ENCODE data around the gene MRPL27.

Gene MRPL27

GRCh38 chr17:50382931-50383330, 9.9 kb upstream of the MRPL27 start:
- no peak for DNase-seq

DNA sequence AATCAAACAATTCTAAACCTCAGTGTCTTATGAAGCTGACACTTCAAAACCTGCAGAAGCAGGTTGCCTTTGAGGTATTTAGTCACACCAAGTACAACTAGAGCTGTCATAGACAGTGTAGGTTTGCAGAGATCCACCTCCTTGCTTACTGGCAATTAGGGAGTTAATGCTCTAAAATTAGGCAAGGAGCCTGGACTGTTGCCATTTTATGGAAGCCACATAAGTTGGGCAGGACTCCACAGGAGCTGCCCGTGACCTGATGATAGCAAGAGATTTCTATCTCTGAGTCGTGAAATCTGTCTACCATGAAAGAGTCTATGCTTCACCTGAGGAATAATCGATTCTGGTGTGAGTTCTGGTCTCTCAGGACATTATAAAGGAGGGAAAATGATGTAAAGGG, 8.9 kb upstream of the MRPL27 start:
- DNase-seq = no peak

- DNase-seq = no peak
These were observed 8.4 kb upstream of the MRPL27 start for GRCh38 chr17:50381260-50381815.

DNA sequence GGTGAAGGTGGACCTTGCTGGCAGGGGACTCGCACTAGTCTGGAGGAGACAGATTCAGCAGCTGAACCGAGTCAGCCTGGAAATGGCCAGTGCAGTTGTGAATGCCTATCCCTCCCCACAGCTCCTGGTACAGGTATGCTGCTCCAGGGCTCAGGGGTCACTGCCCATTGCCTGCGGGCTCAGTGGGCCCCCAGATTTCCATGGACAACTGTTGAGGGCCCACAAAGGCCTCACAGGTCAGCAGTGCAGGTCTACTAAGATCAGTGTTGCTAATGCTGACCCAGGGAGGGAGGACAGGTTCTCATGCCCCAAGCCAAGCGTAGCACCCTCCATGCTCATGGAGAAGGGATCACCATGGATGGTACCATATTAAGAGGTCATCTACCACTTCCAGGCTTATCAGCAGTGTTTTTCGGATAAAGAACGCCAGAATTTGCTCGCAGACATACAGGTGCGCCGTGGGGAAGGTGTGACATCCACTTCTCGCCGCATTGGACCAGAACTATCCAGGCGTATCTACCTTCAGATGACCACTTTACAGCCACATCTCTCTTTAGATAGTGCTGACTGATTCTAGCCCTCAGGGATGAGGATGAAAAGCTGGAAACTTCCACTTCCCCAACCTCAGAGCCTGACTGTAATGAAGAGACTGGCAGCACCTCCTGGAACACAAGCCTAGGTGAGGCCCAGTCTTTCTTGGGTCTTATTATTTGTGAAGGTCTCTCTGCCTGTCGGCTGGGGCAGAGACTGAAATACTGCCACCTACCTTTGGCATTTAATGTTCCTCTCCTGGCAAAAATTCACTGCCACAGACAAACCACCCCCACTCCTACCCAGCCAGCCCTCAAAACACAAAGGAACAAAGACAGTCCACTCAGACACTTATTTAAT, 7.6 kb upstream of the MRPL27 start:
- no peak for DNase-seq

DNA sequence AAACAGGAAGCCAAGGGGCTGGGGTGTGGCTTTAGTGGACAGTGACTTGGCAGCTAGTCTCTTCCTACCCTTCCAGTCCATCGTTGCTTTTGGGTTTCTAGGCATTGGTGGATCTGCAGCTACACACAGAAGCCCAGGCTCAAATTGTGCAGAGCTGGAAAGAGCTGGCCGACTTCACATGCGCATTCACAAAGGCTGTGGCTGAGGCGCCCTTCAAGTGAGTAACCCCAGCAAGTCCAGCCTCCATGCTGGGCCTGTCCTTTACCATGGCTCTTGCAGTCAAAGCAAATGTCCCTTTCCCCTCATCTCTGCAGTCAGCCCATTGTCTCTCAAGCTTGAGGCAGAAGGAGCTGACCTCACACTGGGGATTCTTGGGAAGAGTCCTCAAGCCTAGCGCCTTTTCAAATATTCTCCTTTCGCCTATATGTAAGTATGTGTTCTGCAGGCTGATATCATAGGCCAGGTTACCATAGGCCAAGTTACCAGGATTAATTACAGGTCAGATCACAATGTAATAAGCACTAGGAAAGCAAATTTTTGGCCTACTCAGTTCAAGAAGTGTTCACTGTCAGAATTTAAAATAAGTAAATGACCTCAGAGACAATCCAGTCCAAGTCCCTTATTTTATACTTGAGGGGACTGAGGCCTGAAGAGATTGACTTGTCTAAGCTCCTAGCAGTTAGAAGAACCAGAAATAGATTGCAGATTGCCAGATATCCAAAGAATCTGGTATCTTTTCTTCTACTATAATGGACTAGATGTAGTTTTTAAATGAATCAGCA, 6.6 kb upstream of the MRPL27 start:
- DNase-seq = no peak

GRCh38 chr17:50375858-50376538, 3.0 kb upstream of the MRPL27 start:
- DNase-seq = peak; percentile 30

DNA sequence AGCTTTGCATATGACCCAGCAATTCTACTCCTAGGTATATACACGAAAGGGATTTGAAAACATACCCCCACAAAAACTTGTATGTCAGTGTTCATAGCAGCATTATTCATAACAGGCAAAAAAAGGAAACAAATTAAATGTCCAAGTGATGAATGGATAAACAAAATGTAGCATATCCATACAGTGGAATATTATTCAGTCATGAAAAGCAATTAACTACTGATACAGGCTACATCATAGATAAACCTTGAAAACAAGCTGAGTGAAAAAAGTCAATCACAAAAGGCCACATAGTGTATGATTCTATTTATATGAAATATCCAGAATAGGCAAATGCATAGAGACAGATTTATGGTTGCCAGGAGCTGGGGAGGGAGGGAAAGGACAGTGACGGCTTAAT, 721 bp upstream of the MRPL27 start:
- DNase-seq = no peak

GRCh38 chr17:50372222-50372757, 694 bp downstream of the MRPL27 start:
- DNase-seq = no peak

DNA sequence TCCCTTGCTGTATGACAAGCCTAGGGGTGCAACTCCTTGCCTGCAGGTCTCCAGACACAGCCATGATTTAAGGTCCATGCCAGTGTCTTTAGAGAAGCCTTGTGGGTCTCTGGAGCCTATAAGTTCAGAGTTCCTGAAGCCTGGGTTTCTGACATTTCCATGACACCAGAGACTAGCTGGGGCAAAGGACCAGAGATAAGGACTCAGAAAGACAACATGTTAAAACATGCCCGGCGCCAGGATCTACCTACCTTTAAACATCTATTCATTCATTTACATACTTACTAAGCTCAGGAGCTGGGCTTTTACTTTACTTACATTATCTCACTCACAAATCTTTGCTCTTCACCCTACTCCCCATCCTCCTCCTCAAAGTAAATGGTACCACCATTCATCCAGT, 1.5 kb downstream of the MRPL27 start:
- no peak for DNase-seq

DNA sequence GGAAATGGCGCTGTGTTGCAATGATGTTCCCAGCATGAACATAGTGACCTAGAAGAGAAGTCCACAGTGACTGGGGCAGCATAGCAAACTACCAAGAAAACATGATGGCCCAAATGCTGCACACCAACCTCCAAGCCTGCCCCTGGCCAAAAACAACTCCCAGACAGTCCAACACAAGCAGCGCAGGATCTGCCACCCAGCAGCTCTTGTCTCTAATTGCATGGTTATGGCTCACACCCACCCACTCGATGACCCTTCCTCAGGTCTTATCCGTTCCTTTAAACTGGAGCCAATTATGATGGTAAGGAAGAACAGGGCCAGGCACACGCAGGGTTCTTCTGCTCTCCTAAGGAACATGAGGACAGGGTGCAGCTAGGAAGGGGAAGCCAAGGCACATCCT, 2.9 kb downstream of the MRPL27 start:
- DNase-seq = no peak

DNA sequence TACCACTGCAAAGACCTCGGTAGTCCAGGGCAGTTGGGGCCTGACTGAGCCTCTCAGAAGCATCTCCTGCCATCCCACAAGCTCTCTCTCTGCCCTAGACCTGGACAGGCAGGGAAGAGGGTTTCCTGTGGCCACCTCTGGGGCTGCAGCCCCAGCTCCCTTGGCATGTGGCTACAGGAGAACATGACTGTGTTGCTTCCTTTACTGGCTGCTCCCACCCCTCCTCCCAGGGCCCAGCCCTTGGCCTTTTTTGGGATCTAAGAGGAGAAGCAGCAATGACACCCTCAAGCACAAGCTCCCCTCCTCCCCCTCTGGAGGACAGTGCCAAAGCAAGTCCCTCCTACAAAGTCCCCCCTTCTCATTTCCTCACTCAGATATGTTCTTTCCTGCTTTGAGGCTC, 5.6 kb downstream of the MRPL27 start:
- no peak for DNase-seq

DNA sequence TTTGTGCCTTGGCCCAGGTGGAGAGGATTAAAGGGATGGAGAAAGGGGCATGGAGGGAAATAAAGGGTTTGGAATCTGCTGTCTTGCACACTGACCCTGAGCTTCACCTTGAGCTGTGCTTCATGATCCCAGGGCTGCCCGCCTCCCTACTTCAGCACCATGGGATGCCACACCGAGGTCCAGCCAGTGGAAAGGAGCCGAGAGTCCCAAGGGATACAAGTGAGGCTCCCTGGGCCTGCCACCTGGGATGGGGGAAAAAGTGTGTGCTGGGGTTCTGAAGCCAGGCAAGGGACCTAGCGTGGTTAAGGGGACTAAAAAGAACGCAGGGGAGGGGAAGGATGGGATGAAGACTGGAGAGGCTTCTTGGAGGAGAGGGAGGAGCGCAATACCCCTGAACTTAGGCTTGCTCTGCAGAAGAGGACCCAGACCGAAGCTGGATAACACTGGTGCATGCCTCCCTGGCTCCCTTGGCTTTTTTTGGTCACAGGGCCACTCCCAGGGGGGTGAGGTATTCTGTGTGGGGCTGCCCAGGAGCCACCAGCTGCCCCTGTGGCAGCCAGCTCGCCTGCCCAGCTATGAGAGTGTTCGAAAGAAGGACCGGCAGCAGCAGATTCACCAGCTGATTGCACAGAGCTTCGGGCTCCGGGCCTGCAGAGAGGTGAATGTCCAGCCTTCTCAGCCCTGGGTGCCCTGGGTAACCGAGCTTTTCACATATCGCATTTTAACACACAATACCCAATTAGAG, 7.2 kb downstream of the MRPL27 start:
- no peak for DNase-seq

DNA sequence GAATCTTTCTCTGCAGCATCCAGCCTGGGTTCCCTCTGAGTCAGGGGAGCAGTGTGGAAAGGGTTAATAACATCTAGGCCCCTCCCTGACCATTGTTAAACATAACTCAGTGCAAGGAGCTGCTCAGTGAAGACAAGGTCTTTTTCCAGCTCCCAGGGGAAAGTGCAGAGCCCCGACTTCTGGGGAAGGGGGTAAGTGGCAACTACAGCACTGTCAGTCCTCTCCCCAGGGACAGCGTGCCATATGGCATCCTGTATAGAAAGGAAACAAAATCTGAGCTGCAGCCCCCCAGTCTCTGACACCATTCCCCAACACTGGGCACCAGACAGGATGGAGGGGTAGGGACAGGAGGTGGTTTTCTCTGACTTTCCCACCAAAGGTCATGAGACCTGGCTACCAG, 7.8 kb downstream of the MRPL27 start:
- DNase-seq = no peak

DNA sequence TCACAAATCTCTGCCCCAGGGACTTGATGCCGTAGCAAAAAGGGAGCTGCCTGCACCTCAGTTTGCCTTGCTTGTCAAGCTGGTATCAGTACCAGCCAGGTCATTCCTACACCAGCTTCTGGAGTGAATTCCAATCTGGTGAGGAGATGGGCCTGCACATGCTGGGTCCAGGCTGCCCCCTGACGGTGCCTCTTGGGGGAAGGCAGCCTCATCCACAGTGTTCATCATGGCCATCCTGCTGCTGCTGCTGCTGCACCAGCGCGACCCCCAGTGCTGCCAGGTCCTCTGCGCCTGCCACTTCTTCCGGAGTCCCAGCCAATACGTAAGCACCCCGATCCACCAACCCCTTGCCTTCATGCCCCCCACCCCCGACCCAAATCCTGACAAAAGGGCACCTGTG, 8.3 kb downstream of the MRPL27 start:
- no peak for DNase-seq

GRCh38 chr17:50364061-50364458, 8.9 kb downstream of the MRPL27 start:
- no peak for DNase-seq

DNA sequence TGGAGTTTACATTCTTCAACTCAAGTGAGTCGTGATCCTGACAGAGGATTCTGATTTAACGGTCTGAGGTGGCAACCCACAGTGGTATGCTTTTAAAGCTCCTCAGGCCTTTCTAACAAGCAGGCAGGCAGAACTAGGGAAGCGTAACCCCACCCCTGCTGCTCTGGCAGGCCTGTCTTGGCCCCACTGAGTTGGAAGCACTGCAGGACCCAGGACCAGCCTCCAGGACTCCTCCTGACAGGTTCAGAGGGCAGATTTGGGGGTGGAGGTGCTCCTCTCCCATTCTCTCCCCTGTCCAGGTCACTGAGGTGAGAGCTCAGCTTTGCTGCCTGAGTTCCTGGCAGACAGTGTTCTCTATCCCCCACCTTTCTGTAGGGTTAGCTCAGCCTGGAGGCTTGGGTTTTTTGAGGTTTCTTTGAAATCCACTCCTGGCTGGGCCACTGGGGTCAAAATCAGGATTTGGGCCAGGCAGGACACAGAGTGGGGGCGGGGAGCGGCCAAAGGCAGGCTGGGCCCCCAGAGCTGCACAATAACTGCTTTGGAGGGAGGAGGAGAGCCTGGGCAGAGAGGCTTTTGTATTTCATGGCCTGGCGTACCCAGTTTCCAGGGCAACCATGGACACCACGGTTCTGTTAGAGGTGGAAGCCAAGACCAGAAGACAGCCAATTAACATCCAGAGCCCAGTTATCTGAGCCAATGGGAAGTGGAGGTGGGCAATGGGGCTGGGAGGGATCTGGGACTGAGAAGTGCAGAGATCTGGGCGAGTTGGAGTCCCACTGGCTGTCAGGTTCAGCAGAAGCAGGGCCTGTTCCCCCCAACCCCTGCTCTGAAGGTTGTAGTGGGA, 9.5 kb downstream of the MRPL27 start:
- peak; percentile 7 for DNase-seq

DNA sequence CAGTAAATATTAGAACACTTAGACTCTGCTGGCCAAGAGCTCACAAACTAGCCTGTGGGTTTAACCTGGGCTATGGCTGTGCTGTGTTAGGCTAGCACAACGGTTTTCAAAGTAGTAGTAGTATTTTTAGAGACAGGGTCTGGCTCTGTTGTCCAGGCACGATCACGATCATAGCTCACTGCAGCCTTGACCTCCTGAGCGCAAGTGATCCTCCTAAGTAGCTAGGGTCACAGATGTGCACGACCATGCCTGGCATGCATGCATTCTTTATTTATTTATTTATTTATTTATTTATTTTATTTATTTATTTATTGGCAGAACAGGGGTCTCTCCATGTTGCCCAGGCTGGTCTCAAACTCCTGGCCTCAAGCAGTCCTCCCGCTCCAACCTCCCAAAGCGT, 10.3 kb downstream of the MRPL27 start:
- DNase-seq = no peak

DNA sequence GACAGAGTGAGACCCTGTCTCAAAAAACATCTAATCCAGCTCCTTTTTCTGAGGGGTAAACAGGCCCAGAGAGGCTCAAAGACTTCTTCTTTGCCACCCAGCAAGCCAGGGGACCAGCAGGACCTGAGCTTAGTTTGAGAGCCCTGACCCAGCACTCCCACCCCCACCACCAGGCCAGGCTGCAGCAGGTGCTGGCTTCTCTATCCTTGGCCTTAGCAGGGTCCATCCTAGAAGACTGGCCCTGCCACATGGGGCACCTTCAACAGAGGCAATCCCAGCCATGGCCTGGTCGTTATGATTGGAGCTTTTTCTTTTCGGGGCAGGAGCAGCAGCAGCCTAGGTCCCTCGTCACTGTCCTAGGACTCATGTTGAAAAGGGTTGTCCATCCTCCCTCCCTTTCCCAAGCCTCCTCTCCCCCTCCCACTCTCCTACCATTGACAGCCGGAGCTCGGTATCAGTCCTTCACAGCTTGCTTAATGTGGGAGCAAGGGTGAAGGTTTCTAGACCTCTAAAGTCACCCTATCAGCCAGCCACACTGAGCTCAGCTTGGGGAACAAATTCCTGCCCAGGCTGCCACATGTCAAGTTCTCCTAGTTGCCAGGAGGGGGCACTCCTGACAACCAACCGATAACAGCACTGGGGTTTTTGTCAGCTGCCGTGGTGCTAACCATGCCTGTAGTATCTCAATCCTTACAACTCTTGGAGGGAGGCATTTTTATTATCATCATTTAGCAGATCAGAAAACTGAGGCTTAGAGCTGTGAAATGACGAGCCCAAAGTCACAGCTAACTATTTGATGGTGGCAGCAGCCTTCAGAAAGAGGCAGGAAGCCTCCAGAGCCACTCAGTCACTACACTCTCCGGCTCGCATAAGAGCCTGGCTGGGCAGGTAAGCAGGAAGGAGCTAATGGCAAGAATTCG, 11.2 kb downstream of the MRPL27 start:
- peak; percentile 24 for DNase-seq

DNA sequence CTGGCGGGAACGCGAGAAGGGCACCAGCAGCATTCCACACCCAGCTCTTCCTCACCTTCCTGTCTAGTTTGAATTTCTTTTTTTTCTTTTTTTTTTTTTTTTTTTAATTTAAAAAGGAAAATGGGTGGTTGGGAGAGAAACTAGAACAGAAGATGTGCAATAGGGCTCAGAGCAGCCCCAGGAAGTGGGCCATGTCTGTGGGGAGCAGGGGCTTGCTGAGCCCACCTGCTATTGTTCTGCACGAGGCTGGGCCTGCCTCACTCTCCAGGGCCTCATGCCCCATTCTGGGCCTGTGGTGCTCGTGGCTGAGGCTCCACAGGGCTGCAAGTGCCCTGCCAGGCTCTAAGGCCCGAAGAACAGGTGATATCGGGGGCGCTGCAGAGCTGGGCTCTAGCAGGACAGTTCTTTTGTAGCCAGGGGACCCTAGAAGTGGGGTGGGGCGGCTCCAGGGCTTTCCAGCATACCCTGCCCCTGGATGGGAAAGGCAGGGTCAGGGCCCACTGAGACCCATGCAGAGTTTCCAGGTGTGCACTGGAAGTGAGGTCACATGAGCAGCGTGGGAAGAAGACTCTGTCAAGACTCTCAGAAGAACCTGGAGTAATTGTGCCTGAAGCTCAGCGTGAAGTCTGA, 12.4 kb downstream of the MRPL27 start:
- no peak for DNase-seq

GRCh38 chr17:50359998-50360461, 13.0 kb downstream of the MRPL27 start:
- DNase-seq = no peak
